Chondrocyte (in vitro differentiated cells): ENCODE data around the gene TERC. TPM values are rescaled to one million over a fixed set of nuclear protein-coding genes. Genes with fewer than 3 reads are reported as not detected.

Experiments
- total RNA-seq: library from RNA; stranded (reverse); gene quantifications from 3 replicates; pipeline ENCODE4 v1.2.1, GENCODE V29; 2021

Gene TERC
- total RNA-seq, 1 donor from 2014 or later = 0.99 TPM

Other genes with a start within 250 kb of the TERC start
- 4.6 to 11.4 TPM (median 5.2 TPM) in 3 replicates for gene MECOM, start 101.3 kb downstream of the TERC start, total RNA-seq
- gene ACTRT3, start 4.5 kb upstream of the TERC start, total RNA-seq = 3.6 to 5.7 TPM (median 4.6 TPM) in 3 replicates
- gene MYNN, start 8.3 kb upstream of the TERC start, total RNA-seq = 12.2 to 16.5 TPM (median 14.3 TPM) in 3 replicates
- gene LRRIQ4, start 47.8 kb upstream of the TERC start, total RNA-seq = not detected in 3 replicates
- gene LRRC34, start 47.8 kb upstream of the TERC start, total RNA-seq = 1.5 to 2.2 TPM (median 1.9 TPM) in 3 replicates
- not detected in 3 replicates for gene LRRC31, start 104.9 kb upstream of the TERC start, total RNA-seq
- not detected in 3 replicates for gene SAMD7, start 146.5 kb upstream of the TERC start, total RNA-seq
- 99.2 to 128 TPM (median 106 TPM) in 3 replicates for gene SEC62, start 201.7 kb upstream of the TERC start, total RNA-seq